CD4-positive, alpha-beta T cell treated with Interleukin-17A for 1 hour (primary cell): ENCODE results near the gene TEKT1.
"Not testable (repeated sequence)": the region's sequence is repeated elsewhere in the genome, so short reads cannot be mapped to it uniquely, and the experiment has no call there.

Source experiments
- DNase-seq: peaks from one replicate; pipeline ENCODE4 v3.0.0-alpha.2; 2020

TEKT1 gene

GRCh38 chr17:6831661-6832263, at the start of gene TEKT1:
TEKT1 (minus strand) TSS chr17:6831729; CDS start chr17:6830376, 1,353 bp downstream.
- DNase-seq, result peak; percentile 83

DNA sequence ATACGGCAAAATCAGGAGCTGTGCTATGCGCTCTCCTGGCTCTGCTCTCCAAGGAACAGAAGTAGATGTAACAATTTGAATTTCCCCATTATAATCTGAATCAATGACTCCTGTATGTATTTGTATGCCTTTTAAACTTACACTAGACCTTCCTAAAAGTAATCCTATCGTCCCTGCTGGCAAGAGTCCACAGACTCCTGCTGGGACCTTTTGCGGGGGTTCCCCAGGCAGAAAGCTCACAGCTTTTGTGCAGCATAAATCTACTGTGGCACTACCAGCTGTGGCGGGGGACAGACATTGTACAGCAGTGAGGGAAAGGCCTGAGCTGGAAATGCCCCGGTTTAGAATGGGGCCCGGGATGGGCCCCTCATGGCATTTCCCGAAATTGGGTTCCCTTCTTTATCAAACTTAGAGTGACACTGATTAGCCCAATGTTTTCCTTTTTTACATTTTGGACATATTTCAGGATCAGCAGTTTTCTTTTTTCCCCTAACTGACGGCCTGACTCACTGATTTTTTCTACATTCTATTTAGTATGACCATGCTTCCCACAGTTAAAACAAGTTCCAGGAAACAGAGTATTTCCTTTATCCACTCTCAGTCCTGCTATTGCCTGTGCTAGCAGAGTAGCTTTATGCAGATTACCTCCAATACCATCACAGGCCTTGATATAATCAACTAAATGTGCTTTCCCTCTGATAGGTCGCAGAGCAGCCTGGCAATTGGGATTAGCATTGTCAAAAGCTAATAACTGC, 47.9 kb upstream of the TEKT1 start:
- DNase-seq, result not testable (repeated sequence)

GRCh38 chr17:6875276-6875675, 43.7 kb upstream of the TEKT1 start:
- not testable (repeated sequence) for DNase-seq

- no peak for DNase-seq
These were observed 41.4 kb upstream of the TEKT1 start for GRCh38 chr17:6872936-6873335.

- no peak for DNase-seq
These were observed 39.3 kb upstream of the TEKT1 start for GRCh38 chr17:6870841-6871240.

DNA sequence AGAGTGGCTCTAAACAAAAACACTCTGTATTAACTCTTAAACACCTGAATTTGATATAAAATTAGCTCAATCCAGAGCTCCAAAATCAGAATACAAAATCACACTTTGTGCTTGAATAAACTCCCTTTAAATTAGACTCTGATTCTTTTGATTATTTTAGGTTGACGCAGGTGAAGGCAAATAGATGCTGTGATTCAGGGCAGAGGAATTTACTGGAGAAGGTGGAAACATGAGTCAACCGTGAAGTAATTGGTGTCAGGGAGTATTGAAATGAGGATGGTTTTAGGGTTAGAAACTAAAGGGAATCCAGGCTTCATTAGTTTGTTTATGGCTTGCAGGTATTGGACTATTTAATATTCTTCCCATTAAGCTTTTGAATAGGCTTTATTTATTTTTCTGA, 37.1 kb upstream of the TEKT1 start:
- no peak for DNase-seq

- DNase-seq, result no peak
These were observed 36.3 kb upstream of the TEKT1 start for GRCh38 chr17:6867849-6868248.

DNA sequence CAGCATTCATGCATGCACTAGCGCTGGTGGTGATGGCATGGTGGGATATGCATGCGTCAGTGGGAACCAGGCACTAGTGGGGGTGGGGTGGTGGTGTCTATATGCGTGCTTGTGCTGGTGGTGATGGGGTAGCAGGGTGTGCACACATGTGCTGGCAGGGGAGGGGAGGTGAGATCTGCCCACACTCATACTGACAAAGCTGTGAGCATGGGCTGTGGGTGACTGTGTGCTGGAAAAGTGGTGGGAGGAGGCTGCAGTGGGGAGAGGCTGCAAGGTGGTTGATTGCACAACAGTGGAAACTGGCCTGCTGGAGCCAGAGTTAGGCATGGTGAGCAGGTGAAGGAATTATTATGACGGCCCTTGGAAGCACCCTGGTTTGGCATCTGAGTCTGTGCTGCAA, 31.3 kb upstream of the TEKT1 start:
- DNase-seq, result peak; percentile 10

DNA sequence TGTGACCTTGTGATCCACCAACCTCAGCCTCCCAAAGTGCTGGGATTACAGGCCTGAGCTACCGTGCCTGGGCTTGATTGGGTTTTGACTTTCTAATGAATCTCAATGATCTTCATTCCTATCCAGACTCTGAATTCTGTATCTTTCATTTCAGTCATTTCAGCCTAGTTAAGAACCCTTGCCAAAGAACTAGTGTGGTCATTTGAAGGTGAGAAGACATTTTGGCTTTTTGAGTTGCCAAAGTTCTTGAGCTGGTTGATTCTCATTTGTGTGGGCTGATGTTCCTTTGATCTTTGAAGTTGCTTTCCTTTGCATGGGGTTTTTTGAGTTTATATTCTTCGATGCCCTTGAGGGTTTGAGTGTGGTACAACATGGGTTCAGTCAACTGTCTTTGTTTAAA, 30.6 kb upstream of the TEKT1 start:
- no peak for DNase-seq

DNA sequence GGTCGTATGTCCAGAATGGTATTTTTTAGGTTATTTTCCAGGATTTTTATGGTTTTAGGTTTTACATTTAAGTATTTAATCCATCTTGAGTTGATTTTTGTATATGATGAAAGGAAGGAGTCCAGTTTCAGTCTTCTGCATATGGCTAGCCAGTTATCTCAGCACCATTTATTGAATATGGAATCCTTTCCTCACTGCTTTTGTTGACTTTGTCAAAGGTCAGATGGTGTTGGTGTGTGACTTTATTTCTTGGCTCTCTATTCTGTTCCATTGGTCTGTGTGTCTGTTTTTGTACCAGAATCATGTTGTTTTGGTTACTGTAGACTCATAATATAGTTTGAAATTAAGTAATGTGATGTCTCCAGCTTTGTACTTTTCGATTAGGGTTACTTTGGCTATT, 26.4 kb upstream of the TEKT1 start:
- DNase-seq, result no peak

GRCh38 chr17:6857336-6857735, 25.8 kb upstream of the TEKT1 start:
- no peak for DNase-seq

DNA sequence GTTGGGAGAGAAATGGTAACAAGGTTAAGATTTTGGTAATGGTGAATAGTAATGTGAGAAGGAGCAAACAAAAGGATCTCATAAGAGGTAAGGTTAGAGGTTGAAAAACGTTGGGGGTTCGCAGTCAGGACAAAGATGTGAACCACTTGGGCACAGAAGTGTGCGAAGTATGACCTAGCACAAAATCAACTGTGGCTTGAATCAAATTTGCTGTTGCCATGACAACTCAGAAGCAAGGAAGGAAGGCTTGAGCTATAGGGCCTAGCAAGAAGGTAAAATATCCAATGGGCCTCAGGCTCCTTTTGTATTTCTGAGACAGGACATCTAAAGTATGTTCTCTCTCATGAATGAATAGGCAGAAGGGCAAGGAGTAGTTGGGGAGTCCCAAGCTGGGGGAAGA, 24.5 kb upstream of the TEKT1 start:
- DNase-seq, result no peak

DNA sequence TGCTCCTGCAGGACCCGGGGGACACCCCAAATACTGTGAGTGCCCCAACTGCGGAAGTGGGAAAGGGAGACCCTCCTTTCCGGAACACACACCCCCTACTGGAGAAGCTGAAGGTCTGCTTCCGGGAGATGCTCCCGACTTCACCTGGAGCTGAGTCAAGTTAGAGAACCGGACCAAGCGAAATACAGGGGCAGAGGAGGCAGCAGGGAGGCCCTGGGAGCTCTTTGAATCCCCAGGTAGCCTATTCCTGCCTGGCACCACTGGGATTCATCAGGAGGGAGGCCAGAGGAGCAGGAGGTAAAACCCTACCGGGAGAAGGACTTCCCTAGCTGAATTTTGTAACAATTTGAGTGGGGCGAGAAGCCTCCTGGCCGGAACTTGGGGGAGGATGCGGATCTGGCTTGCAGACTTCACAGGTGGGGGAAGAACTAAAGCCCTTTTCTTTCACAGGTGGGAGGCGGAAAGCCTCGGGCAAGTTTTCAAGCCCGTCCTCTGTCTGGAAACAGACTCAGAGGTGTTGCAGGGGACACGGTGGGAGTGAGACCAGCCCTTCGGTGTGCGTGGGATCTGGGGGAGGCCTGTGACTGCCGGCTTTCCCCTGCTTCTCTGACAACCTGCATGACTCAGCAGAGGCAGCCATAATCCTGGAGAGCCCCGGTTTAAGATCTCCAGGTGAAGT, 22.4 kb upstream of the TEKT1 start:
- no peak for DNase-seq

DNA sequence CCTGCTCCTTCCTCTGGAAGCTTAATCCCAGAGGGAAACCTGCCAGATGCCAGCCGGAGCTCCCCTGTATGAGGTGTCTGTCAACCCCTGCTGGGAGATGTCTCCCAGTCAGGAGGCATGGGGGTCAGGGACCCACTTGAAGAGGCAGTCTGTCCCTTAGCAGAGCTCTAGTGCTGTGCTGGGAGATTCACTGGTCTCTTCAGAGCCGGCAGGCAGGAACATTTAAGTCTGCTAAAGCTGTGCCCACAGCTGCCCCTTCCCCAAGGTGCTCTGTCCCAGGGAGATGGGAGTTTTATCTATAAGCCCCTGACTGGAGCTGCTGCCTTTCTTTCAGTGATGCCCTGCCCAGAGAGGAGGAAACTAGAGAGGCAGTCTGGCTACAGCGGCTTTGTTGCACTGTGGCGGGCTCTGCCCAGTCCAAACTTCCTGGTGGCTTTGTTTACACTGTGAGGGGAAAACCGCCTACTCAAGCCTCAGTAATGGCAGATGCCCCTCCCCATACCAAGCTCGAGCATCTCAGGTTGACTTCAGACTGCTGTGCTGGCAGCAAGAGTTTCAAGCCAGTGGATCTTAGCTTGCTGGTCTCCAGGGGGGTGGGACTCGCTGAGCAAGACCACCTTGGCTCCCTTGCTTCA, 17.1 kb upstream of the TEKT1 start:
- not testable (repeated sequence) for DNase-seq

DNA sequence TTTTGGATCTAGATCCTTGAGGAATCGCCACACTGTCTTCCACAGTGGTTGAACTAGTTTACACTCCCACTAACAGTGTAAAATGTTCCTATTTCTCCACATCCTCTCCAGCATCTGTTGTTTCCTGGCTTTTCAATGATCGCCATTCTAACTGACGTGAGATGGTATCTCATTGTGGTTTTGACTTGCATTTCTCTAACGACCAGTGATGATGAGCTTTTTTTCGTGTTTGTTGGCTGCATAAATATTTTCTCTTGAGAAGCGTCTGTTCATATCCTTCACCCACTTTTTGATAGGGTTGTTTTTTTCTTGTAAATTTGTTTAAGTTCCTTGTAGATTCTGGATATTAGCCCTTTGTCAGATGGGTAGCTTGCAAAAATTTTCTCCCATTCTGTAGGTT, 14.6 kb upstream of the TEKT1 start:
- not testable (repeated sequence) for DNase-seq

GRCh38 chr17:6844406-6844805, 12.9 kb upstream of the TEKT1 start:
- DNase-seq, result not testable (repeated sequence)

GRCh38 chr17:6843241-6843880, 11.8 kb upstream of the TEKT1 start:
- peak; percentile 57 for DNase-seq

DNA sequence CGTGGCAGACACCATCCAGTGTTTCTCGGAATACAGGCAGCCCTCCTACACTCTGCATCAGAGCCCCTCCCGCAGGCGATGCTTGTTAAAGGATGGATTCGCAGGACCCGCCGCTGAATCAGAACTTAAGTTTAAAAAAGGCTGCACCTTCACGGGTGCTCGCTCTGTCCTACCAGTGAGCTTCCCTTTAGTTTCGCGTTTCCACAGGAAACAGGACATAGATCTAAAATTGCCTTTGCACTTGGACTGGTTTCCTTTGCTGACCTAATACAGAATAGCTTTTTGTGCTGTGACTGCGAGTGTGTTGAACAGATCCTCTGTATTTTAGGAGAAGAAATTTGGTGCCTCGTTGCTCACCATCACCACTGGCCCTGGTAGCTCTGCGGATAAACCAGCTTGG, 10.2 kb upstream of the TEKT1 start:
- not testable (repeated sequence) for DNase-seq

- DNase-seq, result no peak
These were observed 1.0 kb downstream of the TEKT1 start for GRCh38 chr17:6830383-6830986.

DNA sequence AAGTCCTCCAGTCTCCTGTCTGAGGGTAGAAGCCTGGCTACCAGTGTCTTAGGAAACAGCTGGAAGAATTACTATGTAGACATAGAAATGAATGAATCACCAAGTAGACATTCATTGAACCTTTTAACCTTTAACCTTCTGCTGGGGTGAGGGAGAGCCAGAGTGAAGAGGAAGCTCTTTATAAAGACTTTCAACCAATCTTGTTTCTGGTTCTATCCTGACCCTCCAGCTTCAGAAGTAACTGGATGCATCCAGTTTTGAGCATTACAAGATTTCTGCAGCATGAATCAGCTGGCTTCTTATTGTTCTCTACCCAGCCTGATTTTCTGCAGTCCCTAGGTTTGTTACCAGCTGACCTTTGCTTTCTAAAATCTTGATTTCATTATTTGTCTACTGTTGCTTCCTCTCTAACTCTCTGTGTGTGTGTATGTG, 8.5 kb downstream of the TEKT1 start:
- no peak for DNase-seq

DNA sequence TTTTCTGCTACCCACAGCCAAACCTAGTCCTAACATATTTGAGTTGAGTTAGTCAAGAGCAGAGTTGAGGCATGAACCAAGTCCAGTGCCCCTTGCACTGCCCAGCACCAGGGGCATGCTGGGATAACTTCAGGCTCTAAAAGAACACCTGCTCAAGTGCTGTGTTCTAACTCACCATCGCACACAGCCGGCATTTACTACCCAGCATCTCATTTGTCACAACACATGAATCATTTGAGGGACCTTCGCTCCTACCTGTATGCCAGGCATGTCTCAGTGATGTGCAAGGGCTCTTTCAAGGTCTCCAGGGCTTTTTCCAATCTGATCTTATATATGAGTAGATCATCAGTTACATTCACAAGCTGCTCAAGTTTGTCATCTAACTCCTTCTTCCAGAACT, 12.6 kb downstream of the TEKT1 start:
- DNase-seq, result no peak

GRCh38 chr17:6816368-6816767, 15.2 kb downstream of the TEKT1 start:
- DNase-seq, result not testable (repeated sequence)

GRCh38 chr17:6815775-6816174, 15.8 kb downstream of the TEKT1 start:
- no peak for DNase-seq
